IPS DF 4.7 (cell line): Measurements from ENCODE around the gene GLDN.

Experiments used
- DNase-seq: peaks from one replicate; pipeline ENCODE4 v3.0.0-alpha.2; 2013; ENCODE audit warnings: low spot score; ENCODE audit errors: extremely low read depth

Gene GLDN

GRCh38 chr15:51341366-51342226, at the start of gene GLDN:
Gene GLDN (plus strand): TSS chr15:51341655. CDS start chr15:51341685, 30 bp downstream.
- no peak for DNase-seq

GRCh38 chr15:51298620-51299019, 42.8 kb upstream of the GLDN start:
- DNase-seq: no peak

DNA sequence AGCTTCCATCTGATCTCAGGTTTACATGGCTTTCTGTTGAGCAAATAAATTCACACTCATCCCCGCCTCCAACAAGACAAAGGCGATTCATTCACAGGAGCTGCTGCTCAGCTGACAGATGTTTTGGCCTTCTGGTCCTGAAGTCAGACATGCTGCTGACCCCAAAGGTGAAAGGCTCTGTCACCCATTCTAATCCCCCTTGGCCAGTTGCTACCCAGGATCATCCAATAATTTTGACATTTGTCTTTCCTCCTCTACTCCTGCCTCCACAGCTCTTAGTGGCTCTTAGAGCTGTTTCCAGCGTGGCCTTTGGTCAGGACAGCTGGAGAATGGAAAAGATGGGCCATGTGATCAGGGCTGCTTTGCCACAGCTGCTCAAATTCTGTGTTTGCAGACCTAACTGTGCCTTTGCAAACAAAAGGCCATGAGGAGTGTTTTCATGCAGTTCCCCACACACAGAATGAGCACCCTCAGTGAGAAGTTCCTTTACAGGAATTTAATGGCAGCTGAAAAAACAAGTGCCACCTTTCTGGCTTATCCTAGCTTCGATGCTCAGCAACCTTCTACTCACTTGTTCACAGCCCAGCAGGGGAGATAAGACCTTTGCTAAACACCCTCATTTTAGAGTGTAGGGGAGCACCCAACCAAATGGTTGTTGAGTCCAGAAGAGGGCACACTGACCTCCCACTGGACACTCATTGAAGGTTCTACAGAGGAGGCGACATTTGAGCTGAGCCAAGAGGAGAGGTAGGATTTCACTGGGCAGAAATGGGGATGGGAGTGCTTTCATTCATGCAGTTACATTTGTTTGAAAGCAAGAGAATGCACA, 42.1 kb upstream of the GLDN start:
- no peak for DNase-seq

- DNase-seq: no peak
Observed at GRCh38 chr15:51302480-51302879, 39.0 kb upstream of the GLDN start.

DNA sequence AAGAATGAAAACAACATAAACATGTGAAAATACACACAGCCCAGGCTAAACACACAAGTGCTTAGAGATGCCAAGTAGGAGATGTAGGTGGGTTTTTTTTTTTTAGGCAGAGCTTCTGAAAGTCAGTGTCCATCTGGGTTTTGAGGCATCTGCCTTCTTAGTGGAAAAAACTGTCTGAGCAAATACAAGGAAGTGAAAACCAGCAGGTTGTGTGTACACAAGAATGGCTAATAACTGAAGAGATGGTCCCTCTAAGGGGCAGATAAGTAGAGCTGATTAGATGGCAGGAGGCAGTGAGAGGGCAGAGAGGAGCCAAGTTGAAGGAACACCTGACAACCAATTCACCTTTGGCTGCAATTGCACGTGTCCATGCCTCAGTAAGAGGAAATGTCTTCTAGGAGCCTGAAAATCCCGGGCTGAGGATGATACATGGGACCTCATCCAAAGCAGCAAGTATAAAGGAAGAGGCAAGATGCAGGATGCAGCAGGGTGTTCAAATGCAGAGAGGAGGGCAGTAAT, 37.9 kb upstream of the GLDN start:
- DNase-seq: no peak

DNA sequence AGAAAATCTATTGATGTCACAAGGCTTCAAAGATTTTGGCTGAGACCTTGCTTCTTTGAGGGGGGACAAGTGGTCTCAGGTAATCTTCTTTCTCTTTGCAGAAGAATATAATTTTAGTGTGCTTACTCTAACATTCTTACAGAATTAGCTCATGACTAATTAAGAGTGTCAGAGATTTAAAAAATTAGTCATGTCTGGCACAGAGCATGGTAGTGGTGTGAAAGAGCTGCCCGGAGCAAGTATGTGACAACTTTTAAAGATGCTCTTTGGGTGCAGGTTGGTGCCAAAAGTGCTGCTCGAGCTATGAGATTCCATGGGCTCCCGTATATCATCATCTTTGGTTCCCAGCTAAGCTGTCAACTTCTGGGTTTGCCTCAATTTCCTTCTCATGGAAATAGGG, 34.1 kb upstream of the GLDN start:
- DNase-seq: no peak

- DNase-seq: no peak
Observed at GRCh38 chr15:51307811-51308210, 33.6 kb upstream of the GLDN start.

GRCh38 chr15:51310064-51310463, 31.4 kb upstream of the GLDN start:
- no peak for DNase-seq

GRCh38 chr15:51311510-51311909, 29.9 kb upstream of the GLDN start:
- DNase-seq: no peak

GRCh38 chr15:51312166-51313073, 29.0 kb upstream of the GLDN start:
- DNase-seq: no peak

DNA sequence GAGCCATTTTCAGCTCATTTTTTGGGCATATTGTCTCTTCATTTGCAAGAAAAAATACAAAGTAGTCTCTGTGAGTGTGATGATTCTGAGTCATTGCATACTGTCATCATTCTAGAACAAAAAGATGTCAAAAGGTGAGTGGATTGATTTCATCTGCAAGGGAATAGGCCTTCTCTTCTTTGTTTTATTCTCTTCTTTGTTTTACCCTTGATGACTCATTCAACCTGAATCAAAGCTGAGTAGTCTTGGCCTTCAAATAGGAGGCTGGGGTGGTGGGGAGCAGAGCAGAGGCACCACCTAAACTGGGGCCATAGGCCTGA, 28.4 kb upstream of the GLDN start:
- DNase-seq: no peak

DNA sequence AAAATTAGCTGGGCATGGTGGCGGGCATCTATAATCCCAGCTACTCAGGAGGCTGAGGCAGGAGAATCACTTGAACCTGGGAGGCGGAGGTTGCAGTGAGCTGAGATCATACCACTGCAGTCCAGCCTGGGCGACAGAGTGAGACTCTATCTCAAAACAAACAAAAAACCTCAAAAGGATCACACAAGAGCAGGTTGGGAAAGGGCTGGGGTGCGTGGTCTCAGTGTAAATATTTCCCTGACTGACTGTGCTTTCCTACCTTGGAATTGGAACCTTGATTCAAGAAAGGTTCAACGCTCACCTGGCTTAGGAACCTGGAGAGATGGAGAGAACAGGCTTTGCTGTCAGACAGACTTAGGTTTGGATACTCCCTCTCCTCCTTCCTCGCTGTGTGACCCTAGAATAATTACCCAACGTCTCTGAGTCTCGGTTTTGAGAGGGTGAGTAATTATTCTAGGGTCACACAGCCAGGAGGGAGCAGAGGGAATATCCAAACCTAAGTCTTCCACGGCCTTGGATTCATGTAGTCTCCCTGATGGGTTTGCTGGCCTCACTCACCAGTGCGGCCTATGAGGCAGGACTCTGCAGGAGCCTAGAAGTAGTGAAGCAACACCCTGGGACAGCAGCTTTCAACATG, 27.7 kb upstream of the GLDN start:
- DNase-seq: no peak

DNA sequence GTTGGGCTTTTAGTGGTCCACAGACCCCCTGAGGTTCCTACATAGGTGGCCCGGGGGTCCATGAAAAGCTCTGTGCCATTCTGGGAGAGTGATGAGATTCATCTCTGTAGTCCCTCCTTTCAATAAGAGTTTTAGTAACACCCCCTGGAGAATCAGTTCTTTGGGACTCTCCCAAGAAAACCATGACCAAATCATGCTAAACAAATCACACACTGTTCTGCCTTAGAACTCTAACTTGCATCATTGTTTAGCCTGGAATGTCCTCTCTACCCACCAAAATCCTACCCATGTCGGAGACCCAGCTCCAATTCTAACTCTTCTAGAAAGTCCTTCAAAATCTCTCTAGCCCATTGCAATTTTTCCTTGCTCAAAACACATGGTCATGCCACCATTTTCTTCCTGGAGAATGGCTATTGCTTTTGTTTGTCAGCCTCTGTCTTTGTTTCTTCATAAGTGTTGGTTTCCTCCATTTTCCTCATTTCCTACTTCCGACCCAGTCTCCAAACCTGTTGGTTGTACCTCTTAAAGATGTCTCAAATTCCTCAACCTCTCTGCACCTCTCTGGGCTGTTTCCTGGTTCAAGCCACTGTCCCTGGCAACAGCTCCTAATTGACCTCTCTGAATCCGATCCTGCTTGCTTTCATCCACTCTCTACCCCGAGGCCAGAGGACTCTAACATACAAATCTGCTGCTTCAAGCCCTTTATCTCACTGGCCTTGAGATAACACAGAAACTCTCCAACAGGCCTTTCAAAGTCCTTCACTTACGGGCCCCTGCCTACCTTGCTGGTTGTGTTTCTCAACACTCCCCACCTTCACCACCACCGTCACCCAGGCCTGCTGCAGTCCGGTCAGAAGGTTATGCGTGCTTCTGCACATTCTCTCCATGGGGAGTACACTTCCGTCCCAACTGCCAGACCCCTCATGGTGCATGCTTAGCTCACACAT, 26.8 kb upstream of the GLDN start:
- DNase-seq: no peak

DNA sequence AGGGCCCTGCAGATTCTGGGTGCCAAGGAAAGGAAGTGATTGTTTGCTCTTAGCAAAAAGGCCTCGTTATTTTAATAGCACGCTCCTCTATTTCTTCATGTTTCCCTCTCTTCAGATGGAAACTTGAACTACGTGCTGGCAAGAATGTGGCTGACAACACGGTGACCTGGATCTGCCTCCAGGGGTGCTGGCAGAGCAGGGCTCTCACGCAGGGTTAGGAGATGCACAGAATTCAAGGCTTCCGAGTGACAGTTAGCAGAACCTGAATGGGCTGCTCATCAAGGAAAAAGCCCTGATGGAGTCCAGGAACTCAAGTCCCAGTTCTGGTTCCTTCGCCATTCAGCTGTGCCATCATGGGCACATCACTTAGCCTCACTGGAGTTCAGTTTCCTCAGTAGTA, 25.7 kb upstream of the GLDN start:
- no peak for DNase-seq

- no peak for DNase-seq
Observed at GRCh38 chr15:51316636-51317035, 24.8 kb upstream of the GLDN start.

GRCh38 chr15:51318382-51319150, 22.9 kb upstream of the GLDN start:
- DNase-seq: no peak

DNA sequence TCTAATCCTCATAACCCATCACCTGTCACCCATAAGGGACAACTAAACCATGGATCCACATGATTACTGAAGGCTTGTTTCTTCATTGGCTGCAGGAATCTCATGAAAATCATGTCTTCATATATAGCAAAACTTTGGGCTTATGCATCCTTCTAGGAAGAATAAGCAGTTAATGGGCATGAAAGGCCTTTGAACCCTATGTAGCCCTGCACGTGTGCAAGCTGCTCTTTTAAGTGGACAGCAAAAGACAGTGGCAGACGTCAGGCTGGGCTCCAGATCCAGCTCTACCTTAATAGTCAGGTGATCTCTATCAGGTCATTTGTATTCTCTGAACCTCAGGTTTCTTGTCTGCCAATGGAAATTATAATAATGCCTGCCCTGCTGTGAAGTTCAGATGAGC, 21.9 kb upstream of the GLDN start:
- DNase-seq: no peak

DNA sequence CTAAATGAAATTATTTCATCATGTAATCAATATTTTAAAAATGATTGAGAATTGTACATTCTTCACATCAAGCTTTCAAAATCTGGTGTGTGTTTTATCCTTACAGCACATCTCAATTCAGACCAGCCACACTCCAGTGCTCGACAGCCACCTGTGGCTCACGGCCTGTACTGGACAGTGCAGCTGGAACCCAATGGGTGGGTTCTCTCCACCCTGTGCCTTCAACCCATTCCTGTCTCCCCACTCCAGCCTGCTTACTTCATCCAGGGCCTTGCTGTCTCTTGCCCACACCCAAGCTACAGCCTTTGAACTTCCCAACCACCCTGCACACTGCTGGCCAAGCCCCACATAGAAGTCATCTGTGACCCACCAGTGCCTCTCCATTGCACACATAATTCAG, 20.6 kb upstream of the GLDN start:
- no peak for DNase-seq

DNA sequence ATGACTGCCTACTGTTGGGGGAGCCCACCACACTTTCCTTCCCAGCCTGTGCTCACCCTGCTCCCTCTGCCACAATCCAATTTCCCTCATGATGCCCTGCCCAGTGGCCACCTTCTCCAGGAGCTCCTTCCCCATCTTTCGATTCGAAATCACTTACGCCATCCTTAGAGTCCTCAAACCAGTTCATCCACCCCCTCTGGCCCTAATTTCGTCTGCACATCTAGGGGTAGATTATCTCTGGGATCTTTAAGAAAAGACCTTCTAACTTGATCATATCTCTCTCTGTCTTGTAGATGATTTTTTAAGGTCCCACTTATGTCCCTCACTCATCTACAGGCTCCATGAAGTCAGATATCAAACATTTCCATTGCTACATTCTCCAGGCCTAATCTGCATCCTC, 20.1 kb upstream of the GLDN start:
- no peak for DNase-seq
